Upper lobe of right lung (tissue), 1 donor: ENCODE data around the gene DIS3L2. TPM values are rescaled to one million over a fixed set of nuclear protein-coding genes. Genes with fewer than 3 reads are reported as not detected.
A peak's percentile ranks its signal among the peaks of the same experiment; 100 is the strongest.

Experiments used
- ATAC-seq: fragments of 200-7000 bp; cut with Tn5 transposase; one replicate; pipeline ENCODE4 v1.9.1; 2020; ENCODE audit warnings: mild to moderate bottlenecking, moderate library complexity
- DNase-seq: peaks from one replicate; pipeline ENCODE4 v3.0.0-alpha.2; 2020
- H3K27ac ChIP-seq: fragments of 200-600 bp; one replicate; pipeline ENCODE4 v1.8.0; 2022
- H3K27me3 ChIP-seq: fragments of 200-600 bp; one replicate; pipeline ENCODE4 v1.8.0; 2022; ENCODE audit warnings: mild to moderate bottlenecking
- H3K36me3 ChIP-seq: fragments of 200-600 bp; one replicate; pipeline ENCODE4 v1.8.0; 2022
- H3K4me1 ChIP-seq: fragments of 200-600 bp; one replicate; pipeline ENCODE4 v1.8.0; 2022
- H3K4me3 ChIP-seq: fragments of 200-600 bp; one replicate; pipeline ENCODE4 v1.8.0; 2022; ENCODE audit warnings: mild to moderate bottlenecking
- H3K9me3 ChIP-seq: fragments of 200-600 bp; one replicate; pipeline ENCODE4 v1.8.0; 2022
- CTCF ChIP-seq: fragments of 200-600 bp; IDR thresholded peaks from one replicate; pipeline ENCODE4 v1.8.0; 2022; ENCODE audit warnings: antibody characterized with exemption
- intact Hi-C: fragments of 100-400 bp; cut with DNase I; formaldehyde crosslinking; loops from one replicate; pipeline ENCODE4 v1.11.0; 2022
- total RNA-seq: library from RNA; stranded (reverse); fragmentation: NEBNext Ultra II Directional; extraction: Animal tissue kit (Norgen Biotek cat#: 25700); gene quantifications from one replicate; pipeline ENCODE4 v1.2.1, GENCODE V29; 2021
- donor health status: DM: no; HTN: yes; CAD: no; lungs with severe emphysema.

Gene DIS3L2
- total RNA-seq, 1 donor from 2014 or later, result 35.8 TPM

- DNase-seq (no peak), ATAC-seq (peak; percentile 11)
- intact Hi-C loops, result no loop called here
- H3K27ac ChIP-seq, result peak overlapping the region; percentile 7
- no peaks in the 10 kb centered on the region for H3K9me3 ChIP-seq
- no peaks in the 10 kb centered on the region for H3K4me1 ChIP-seq
- no peaks in the 10 kb centered on the region for H3K27me3 ChIP-seq
- H3K4me3 ChIP-seq, result no peak overlapping the region
- H3K36me3 ChIP-seq, result no peaks in the 10 kb centered on the region
- no peak for TF ChIP-seq CTCF
Observed at GRCh38 chr2:231965102-231965501, 3.6 kb downstream of the DIS3L2 start.

- ATAC-seq, result no peak
- Histone ChIP-seq H3K4me3 (no peak overlapping the region), H3K27me3 (no peaks in the 10 kb centered on the region), H3K4me1 (no peaks in the 10 kb centered on the region), H3K36me3 (no peaks in the 10 kb centered on the region), H3K9me3 (no peaks in the 10 kb centered on the region), H3K27ac (no peak overlapping the region)
- intact Hi-C loops, result no loop called here
- no peak for DNase-seq
- no peak for TF ChIP-seq CTCF
Observed at GRCh38 chr2:231966886-231967285, 5.4 kb downstream of the DIS3L2 start.

GRCh38 chr2:231968820-231969219, 7.3 kb downstream of the DIS3L2 start:
- TF ChIP-seq CTCF, result no peak
- DNase-seq, result no peak
- intact Hi-C loops, result no loop called here

GRCh38 chr2:231970461-231970860, 8.9 kb downstream of the DIS3L2 start:
- Histone ChIP-seq H3K27ac (no peak overlapping the region), H3K36me3 (no peaks in the 10 kb centered on the region), H3K27me3 (no peaks in the 10 kb centered on the region), H3K9me3 (no peaks in the 10 kb centered on the region), H3K4me1 (no peaks in the 10 kb centered on the region), H3K4me3 (no peak overlapping the region)
- intact Hi-C loops, result no loop called here
- ATAC-seq, result no peak
- no peak for DNase-seq
- TF ChIP-seq CTCF, result no peak

More at GRCh38 chr2:231968820-231969219, 7.3 kb downstream of the DIS3L2 start:
- Histone ChIP-seq H3K27ac (no peak overlapping the region), H3K4me1 (no peaks in the 10 kb centered on the region), H3K36me3 (no peaks in the 10 kb centered on the region), H3K9me3 (no peaks in the 10 kb centered on the region), H3K27me3 (no peaks in the 10 kb centered on the region), H3K4me3 (no peak overlapping the region)
- no peak for ATAC-seq

GRCh38 chr2:231975001-231975400, 13.5 kb downstream of the DIS3L2 start:
- no peak for DNase-seq

More at GRCh38 chr2:231975001-231975400, 13.5 kb downstream of the DIS3L2 start:
- no peak overlapping the region for H3K4me3 ChIP-seq
- H3K27me3 ChIP-seq, result no peaks in the 10 kb centered on the region
- H3K9me3 ChIP-seq, result no peaks in the 10 kb centered on the region
- H3K36me3 ChIP-seq, result no peaks in the 10 kb centered on the region
- ATAC-seq, result peak; percentile 49
- no peak overlapping the region for H3K27ac ChIP-seq
- intact Hi-C loops, result no loop called here
- no peak for TF ChIP-seq CTCF
- H3K4me1 ChIP-seq, result no peaks in the 10 kb centered on the region
